HG03575 (cell line): Measurements from ENCODE around the gene DYNLL1.
"Not testable (repeated sequence)": the region's sequence is repeated elsewhere in the genome, so short reads cannot be mapped to it uniquely, and the experiment has no call there.

ENCODE experiments used
- ATAC-seq: cut with Tn5 transposase; IDR thresholded peaks from one replicate; pipeline ENCODE4 v1.9.1; 2021; ENCODE audit not compliant: unreplicated experiment, insufficient number of reproducible peaks, low FRiP score; ENCODE audit errors: extremely low read depth

DYNLL1 gene

GRCh38 chr12:120498870-120499515, 3.1 kb downstream of the DYNLL1 start:
- no peak for ATAC-seq

GRCh38 chr12:120500581-120500980, 4.7 kb downstream of the DYNLL1 start:
- ATAC-seq: no peak

GRCh38 chr12:120504587-120504986, 8.7 kb downstream of the DYNLL1 start:
- ATAC-seq: no peak

- ATAC-seq: no peak
Measured at GRCh38 chr12:120508537-120508936, 12.6 kb downstream of the DYNLL1 start.

- no peak for ATAC-seq
Measured at GRCh38 chr12:120514002-120514401, 18.1 kb downstream of the DYNLL1 start.

GRCh38 chr12:120515496-120515895, 19.6 kb downstream of the DYNLL1 start:
- no peak for ATAC-seq

- not testable (repeated sequence) for ATAC-seq
Measured at GRCh38 chr12:120519324-120519723, 23.4 kb downstream of the DYNLL1 start.

GRCh38 chr12:120522568-120522967, 26.7 kb downstream of the DYNLL1 start:
- ATAC-seq: no peak

GRCh38 chr12:120528861-120529525, 33.1 kb downstream of the DYNLL1 start, which contains the start of gene COQ5:
COQ5 (minus strand) TSS chr12:120529158; CDS start chr12:120529141, 17 bp downstream.
- no peak for ATAC-seq

- no peak for ATAC-seq
Measured at GRCh38 chr12:120529641-120530417, 33.9 kb downstream of the DYNLL1 start.

GRCh38 chr12:120530418-120530761, 34.5 kb downstream of the DYNLL1 start:
- not testable (repeated sequence) for ATAC-seq

GRCh38 chr12:120532701-120533238, 36.9 kb downstream of the DYNLL1 start:
- no peak for ATAC-seq

- no peak for ATAC-seq
Measured at GRCh38 chr12:120534203-120534702, 38.3 kb downstream of the DYNLL1 start, which contains the start of gene RNF10. RNF10 (plus strand) TSS chr12:120534356; CDS start chr12:120534812, 456 bp downstream.

GRCh38 chr12:120534703-120535655, 39.1 kb downstream of the DYNLL1 start:
- ATAC-seq: no peak

- no peak for ATAC-seq
Measured at GRCh38 chr12:120536064-120536791, 40.3 kb downstream of the DYNLL1 start.

- ATAC-seq: no peak
Measured at GRCh38 chr12:120537856-120538220, 41.9 kb downstream of the DYNLL1 start.

GRCh38 chr12:120538281-120539156, 42.6 kb downstream of the DYNLL1 start:
- no peak for ATAC-seq
